ENCODE results near the gene MAN2A2.
"Not testable (repeated sequence)": the region's sequence is repeated elsewhere in the genome, so short reads cannot be mapped to it uniquely, and the experiment has no call there.

Gene MAN2A2

GRCh38 chr15:90891346-90891949 lies 11.7 kb upstream of the MAN2A2 start:
- Mint-ChIP-seq H3K4me1 (peaks cover 17% of the 10 kb centered on the region), H3K4me3 (no peak overlapping the region), H3K27me3 (peaks cover 19% of the 10 kb centered on the region), H3K36me3 (ENCODE audit: insufficient read depth) (peaks cover 3% of the 10 kb centered on the region), H3K27ac (ENCODE audit: low read depth) (no peak overlapping the region), H3K9me3 (no peaks in the 10 kb centered on the region)
- DNase-seq (ENCODE audit: low spot score in 2 of 2), result no peak
- no peak for ATAC-seq (replicated peaks; ENCODE audit: extremely low read depth, poor library complexity, severe bottlenecking)

- Mint-ChIP-seq H3K4me3 (no peak overlapping the region), H3K27ac (ENCODE audit: low read depth) (no peak overlapping the region), H3K27me3 (peaks cover 19% of the 10 kb centered on the region), H3K4me1 (peaks cover 17% of the 10 kb centered on the region), H3K36me3 (ENCODE audit: insufficient read depth) (peaks cover 4% of the 10 kb centered on the region), H3K9me3 (no peaks in the 10 kb centered on the region)
- no peak for DNase-seq (ENCODE audit: low spot score in 2 of 2)
- ATAC-seq (replicated peaks; ENCODE audit: extremely low read depth, poor library complexity, severe bottlenecking), result no peak
These were observed 11.1 kb upstream of the MAN2A2 start for GRCh38 chr15:90892023-90892422.

GRCh38 chr15:90892498-90893174 lies 10.5 kb upstream of the MAN2A2 start:
- ATAC-seq (replicated peaks; ENCODE audit: extremely low read depth, poor library complexity, severe bottlenecking) (no peak), DNase-seq (ENCODE audit: low spot score in 2 of 2) (no peak)
- Mint-ChIP-seq H3K9me3 (no peaks in the 10 kb centered on the region), H3K36me3 (ENCODE audit: insufficient read depth) (peaks cover 4% of the 10 kb centered on the region), H3K27ac (ENCODE audit: low read depth) (no peak overlapping the region), H3K4me1 (peaks cover 15% of the 10 kb centered on the region), H3K27me3 (peaks cover 13% of the 10 kb centered on the region), H3K4me3 (no peak overlapping the region)

DNA sequence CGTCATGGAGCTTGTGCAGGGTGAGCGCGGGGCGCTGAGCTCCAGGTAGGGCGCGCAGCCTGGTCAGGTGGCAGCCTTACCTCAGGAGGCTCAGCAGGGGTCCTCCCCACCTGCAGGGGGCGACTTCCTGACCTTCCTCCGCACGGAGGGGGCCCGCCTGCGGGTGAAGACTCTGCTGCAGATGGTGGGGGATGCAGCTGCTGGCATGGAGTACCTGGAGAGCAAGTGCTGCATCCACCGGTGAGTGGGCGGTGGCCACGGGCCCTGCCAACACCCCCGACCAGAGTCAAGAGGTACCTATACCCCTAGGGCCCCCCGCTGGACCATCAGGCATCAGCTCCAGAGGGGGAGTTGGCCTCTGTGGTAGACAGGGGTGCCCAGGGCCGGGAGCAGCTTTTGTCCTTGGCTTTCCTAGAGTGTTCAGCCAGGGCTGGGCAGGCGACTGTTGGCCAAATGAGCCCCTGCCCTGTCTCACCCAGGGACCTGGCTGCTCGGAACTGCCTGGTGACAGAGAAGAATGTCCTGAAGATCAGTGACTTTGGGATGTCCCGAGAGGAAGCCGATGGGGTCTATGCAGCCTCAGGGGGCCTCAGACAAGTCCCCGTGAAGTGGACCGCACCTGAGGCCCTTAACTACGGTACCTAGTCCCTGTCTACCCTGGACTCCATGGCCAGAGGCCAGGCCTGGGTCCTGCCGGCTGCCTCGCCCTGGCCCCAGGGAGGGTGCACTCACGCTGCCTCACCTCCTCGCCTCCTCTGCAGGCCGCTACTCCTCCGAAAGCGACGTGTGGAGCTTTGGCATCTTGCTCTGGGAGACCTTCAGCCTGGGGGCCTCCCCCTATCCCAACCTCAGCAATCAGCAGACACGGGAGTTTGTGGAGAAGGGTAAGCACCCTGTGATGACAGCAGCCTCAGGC lies 9.7 kb upstream of the MAN2A2 start:
- Mint-ChIP-seq H3K4me1 (peaks cover 10% of the 10 kb centered on the region), H3K4me3 (no peak overlapping the region), H3K36me3 (ENCODE audit: insufficient read depth) (peaks cover 5% of the 10 kb centered on the region), H3K9me3 (no peaks in the 10 kb centered on the region), H3K27ac (ENCODE audit: low read depth) (no peak overlapping the region), H3K27me3 (peaks cover 5% of the 10 kb centered on the region)
- ATAC-seq (replicated peaks; ENCODE audit: extremely low read depth, poor library complexity, severe bottlenecking) (no peak), DNase-seq (ENCODE audit: low spot score in 2 of 2) (no peak)

DNA sequence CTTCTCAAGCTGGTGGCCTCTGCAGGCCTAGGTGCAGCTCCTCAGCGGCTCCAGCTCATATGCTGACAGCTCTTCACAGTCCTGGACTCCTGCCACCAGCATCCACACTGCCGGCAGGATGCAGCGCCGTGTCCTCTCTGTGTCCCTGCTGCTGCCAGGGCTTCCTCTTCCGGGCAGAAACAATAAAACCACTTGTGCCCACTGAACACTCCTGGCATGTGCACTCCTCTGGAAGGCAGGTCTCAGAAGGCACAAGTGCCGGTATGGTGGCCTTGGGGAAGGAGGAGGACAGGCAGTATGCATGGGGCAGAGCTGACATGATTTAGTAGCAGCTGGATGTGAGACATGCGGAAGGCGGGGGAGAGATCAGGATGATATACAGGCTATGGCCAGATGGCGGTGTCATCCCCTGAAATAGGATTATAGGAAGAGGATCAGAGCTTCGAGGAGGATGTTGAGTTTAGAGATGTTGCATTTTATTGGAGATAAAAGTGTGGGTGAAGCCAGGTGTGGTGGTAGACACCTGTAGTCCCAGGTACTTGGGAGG lies 7.5 kb upstream of the MAN2A2 start:
- Mint-ChIP-seq H3K36me3 (ENCODE audit: insufficient read depth) (peaks cover 5% of the 10 kb centered on the region), H3K4me3 (no peak overlapping the region), H3K27ac (ENCODE audit: low read depth) (no peak overlapping the region), H3K9me3 (no peaks in the 10 kb centered on the region), H3K4me1 (no peaks in the 10 kb centered on the region), H3K27me3 (no peaks in the 10 kb centered on the region)
- ATAC-seq (replicated peaks; ENCODE audit: extremely low read depth, poor library complexity, severe bottlenecking) (no peak), DNase-seq (ENCODE audit: low spot score in 2 of 2) (no peak)

- H3K27ac Mint-ChIP-seq (ENCODE audit: low read depth), result peak overlapping the region; percentile 63
- H3K4me1 Mint-ChIP-seq; H3K9me3 Mint-ChIP-seq; H3K4me3 Mint-ChIP-seq; H3K27me3 Mint-ChIP-seq; ATAC-seq (replicated peaks; ENCODE audit: extremely low read depth, poor library complexity, severe bottlenecking); H3K36me3 Mint-ChIP-seq (ENCODE audit: insufficient read depth); DNase-seq (ENCODE audit: low spot score in 2 of 2): not testable (repeated sequence)
These were observed 5.9 kb upstream of the MAN2A2 start for GRCh38 chr15:90897131-90897655.

DNA sequence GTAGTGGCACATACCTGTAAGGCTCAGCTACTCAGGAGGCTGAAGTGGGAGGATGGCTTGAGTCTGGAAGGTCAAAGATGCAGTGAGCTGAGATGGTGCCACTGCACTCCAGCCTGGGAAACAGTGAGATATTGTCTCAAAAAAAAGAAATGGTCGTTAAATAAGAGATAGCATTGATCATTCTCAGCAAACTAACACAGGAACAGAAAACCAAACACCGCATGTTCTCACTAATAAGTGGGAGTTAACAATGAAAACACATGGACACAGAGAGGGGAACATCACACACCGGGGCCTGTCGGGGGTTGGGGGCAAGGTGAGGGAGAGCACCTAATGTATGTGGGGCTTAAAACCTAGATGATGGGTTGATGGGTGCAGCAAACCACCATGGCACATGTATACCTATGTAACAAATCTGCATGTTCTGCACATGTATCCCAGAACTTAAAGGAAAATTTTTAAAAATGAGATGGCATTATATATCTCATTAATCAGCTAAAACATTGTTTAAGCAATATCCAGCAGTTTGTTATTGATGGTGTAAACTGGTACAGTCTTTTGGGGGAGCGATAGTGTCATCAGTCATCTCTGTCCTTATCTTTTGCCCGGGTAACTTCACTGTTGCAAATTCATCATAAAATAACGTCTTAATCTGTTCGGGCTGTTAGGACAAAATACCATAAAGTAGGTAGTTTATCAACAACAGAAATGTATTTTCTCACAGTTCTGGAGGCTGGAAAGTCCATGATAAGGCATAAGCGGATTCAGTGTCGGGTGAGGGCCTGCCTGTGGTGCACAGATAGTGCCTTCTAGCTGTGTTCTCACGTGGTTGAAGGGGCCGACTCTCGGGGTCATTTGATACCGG lies 1.7 kb upstream of the MAN2A2 start:
- no peak for ATAC-seq (replicated peaks; ENCODE audit: extremely low read depth, poor library complexity, severe bottlenecking)
- Mint-ChIP-seq H3K36me3 (ENCODE audit: insufficient read depth) (peaks cover 13% of the 10 kb centered on the region), H3K4me3 (peak overlapping the region; percentile 82)

GRCh38 chr15:90902040-90902839 lies 862 bp upstream of the MAN2A2 start:
- Mint-ChIP-seq H3K4me3 (peak overlapping the region; percentile 82), H3K9me3 (no peaks in the 10 kb centered on the region), H3K36me3 (ENCODE audit: insufficient read depth) (peaks cover 13% of the 10 kb centered on the region), H3K27ac (ENCODE audit: low read depth) (peak overlapping the region; percentile 82), H3K27me3 (no peaks in the 10 kb centered on the region), H3K4me1 (peaks cover 24% of the 10 kb centered on the region)
- ATAC-seq (replicated peaks; ENCODE audit: extremely low read depth, poor library complexity, severe bottlenecking), result peak; percentile 75
- peak; percentile 50 to 51 for DNase-seq (ENCODE audit: low spot score in 2 of 2)

More for the DNA sequence above, 1.7 kb upstream of the MAN2A2 start:
- DNase-seq (ENCODE audit: low spot score in 2 of 2), result no peak
- H3K4me1 Mint-ChIP-seq, result peaks cover 24% of the 10 kb centered on the region
- H3K27ac Mint-ChIP-seq (ENCODE audit: low read depth), result peak overlapping the region; percentile 82
- no peaks in the 10 kb centered on the region for H3K27me3 Mint-ChIP-seq
- no peaks in the 10 kb centered on the region for H3K9me3 Mint-ChIP-seq

GRCh38 chr15:90903733-90904536 lies 833 bp downstream of the MAN2A2 start:
- ATAC-seq (replicated peaks; ENCODE audit: extremely low read depth, poor library complexity, severe bottlenecking) (no peak), DNase-seq (ENCODE audit: low spot score in 2 of 2) (no peak)
- H3K4me1 Mint-ChIP-seq, result peaks cover 24% of the 10 kb centered on the region
- H3K27me3 Mint-ChIP-seq, result no peaks in the 10 kb centered on the region
- peaks cover 17% of the 10 kb centered on the region for H3K36me3 Mint-ChIP-seq (ENCODE audit: insufficient read depth)
- H3K9me3 Mint-ChIP-seq, result no peaks in the 10 kb centered on the region
- peak overlapping the region; percentile 95 for H3K4me3 Mint-ChIP-seq
- H3K27ac Mint-ChIP-seq (ENCODE audit: low read depth), result peak overlapping the region; percentile 92

DNA sequence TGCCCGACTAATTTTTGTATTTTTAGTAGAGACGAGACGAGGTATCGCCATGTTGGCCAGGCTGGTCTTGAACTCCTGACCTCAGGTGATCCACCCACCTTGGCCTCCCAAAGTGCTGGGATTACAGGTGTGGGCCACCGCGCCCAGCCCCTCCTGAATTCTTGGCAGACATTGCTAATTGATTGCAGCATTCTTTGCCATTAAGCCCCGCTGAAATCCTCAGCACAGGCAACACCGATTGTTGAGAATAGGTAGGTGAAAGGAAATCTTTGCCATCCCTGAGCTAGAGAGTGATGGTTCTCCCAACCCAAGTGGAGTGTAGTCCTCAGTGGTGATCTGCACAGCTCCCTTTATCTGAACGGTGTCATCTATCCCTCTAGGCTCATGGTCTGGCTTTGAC lies 1.6 kb downstream of the MAN2A2 start:
- DNase-seq (ENCODE audit: low spot score in 2 of 2), result no peak
- peaks cover 22% of the 10 kb centered on the region for H3K36me3 Mint-ChIP-seq (ENCODE audit: insufficient read depth)
- H3K4me1 Mint-ChIP-seq, result peaks cover 24% of the 10 kb centered on the region
- no peaks in the 10 kb centered on the region for H3K27me3 Mint-ChIP-seq
- no peak for ATAC-seq (replicated peaks; ENCODE audit: extremely low read depth, poor library complexity, severe bottlenecking)
- no peak overlapping the region for H3K27ac Mint-ChIP-seq (ENCODE audit: low read depth)
- peak overlapping the region; percentile 13 for H3K4me3 Mint-ChIP-seq
- no peaks in the 10 kb centered on the region for H3K9me3 Mint-ChIP-seq

All from central memory CD8-positive, alpha-beta T cell (primary cell).